ENCODE measurements around the gene GFPT2. TPM values are rescaled to one million over a fixed set of nuclear protein-coding genes. Genes with fewer than 3 reads are reported as not detected.

The GFPT2 gene
- total and polyA plus RNA-seq, 10 of the 15 experiments (the other 5 are each of a cell fraction or from before 2014, with no cell fraction given), result 0.05 to 0.33 (median 0.11) TPM; not detected in 4

DNA sequence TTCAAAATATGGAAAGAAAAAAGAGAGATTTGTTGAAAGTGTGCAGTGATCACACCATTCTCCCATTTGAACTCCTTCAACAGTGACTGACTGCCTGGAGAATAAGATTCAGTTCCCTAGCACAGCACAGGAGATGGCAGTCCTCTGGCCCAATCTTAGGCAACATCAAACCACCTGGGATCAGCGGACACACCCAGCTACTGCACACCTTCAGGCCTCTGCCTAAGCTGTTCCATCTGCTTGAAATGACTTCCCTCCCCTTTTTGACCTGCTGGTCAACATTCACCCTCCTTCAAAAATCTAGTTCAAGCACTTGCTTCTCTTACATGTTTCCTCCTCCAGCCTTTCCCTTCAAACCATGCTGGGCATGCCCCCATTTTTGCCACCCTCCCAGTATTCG lies 65.7 kb downstream of the GFPT2 start (continued):
- TF ChIP-seq, protein P1, sequence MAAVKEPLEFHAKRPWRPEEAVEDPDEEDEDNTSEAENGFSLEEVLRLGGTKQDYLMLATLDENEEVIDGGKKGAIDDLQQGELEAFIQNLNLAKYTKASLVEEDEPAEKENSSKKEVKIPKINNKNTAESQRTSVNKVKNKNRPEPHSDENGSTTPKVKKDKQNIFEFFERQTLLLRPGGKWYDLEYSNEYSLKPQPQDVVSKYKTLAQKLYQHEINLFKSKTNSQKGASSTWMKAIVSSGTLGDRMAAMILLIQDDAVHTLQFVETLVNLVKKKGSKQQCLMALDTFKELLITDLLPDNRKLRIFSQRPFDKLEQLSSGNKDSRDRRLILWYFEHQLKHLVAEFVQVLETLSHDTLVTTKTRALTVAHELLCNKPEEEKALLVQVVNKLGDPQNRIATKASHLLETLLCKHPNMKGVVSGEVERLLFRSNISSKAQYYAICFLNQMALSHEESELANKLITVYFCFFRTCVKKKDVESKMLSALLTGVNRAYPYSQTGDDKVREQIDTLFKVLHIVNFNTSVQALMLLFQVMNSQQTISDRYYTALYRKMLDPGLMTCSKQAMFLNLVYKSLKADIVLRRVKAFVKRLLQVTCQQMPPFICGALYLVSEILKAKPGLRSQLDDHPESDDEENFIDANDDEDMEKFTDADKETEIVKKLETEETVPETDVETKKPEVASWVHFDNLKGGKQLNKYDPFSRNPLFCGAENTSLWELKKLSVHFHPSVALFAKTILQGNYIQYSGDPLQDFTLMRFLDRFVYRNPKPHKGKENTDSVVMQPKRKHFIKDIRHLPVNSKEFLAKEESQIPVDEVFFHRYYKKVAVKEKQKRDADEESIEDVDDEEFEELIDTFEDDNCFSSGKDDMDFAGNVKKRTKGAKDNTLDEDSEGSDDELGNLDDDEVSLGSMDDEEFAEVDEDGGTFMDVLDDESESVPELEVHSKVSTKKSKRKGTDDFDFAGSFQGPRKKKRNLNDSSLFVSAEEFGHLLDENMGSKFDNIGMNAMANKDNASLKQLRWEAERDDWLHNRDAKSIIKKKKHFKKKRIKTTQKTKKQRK (IDR thresholded peaks at IDR 0.05; ENCODE audit: low read depth, low read length), result no peak
- no peak for TF ChIP-seq RFX5 (IDR thresholded peaks at IDR 0.05; ENCODE audit: low read depth, low read length)
- no peak for TF ChIP-seq CHD1 (IDR thresholded peaks at IDR 0.05; ENCODE audit: low read depth, low read length)
- TF ChIP-seq NFYB (IDR thresholded peaks at IDR 0.05; ENCODE audit: insufficient read depth, low read depth, low read length), result no peak
- TF ChIP-seq YY1 (IDR thresholded peaks at IDR 0.05; ENCODE audit: low read depth, low read length), result no peak
- TF ChIP-seq MYB (IDR thresholded peaks at IDR 0.05; ENCODE audit: borderline replicate concordance, low read depth, low read length), result no peak

DNA sequence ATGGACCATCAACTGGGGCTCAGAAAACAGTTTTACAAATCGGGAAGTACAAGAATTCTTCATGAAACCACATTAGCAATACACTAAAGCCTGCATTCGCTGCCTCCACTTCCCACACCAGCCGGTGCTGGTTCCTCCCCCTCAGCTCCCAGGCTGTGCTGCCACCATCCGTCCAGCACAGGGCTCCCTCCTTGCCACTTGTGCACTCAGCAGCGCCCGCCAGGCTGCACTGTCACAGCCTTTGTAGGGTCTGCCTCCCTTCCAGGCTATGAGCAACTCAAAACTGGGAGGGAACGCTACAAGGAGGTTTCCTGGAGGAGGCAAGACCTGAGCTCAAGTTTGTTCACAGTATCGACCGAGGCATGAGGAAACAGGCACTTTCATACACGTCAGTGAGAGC lies 69.0 kb downstream of the GFPT2 start:
- Histone ChIP-seq H3K36me3 (ENCODE audit: control insufficient read depth in 2 of 2, insufficient read depth in 2 of 2, low read length in 1 of 2) (peaks cover 2 to 17% of the 10 kb centered on the region in 2 experiments), H3K4me2 (ENCODE audit: control insufficient read depth, insufficient read depth) (no peak overlapping the region), H3K79me2 (ENCODE audit: control insufficient read depth, insufficient read depth, low read length) (no peaks in the 10 kb centered on the region), H3K9me3 (replicated peaks; ENCODE audit: control insufficient read depth, insufficient read depth, low read length) (peaks cover 11% of the 10 kb centered on the region), H3K9ac (ENCODE audit: control insufficient read depth, insufficient read depth, low read length) (no peak overlapping the region), H3K4me3 (no peak overlapping the region), H3K4me1 (ENCODE audit: control insufficient read depth, insufficient read depth, low read length) (no peaks in the 10 kb centered on the region), H4K20me1 (ENCODE audit: control insufficient read depth, insufficient read depth) (no peaks in the 10 kb centered on the region), H3K27ac (ENCODE audit: control insufficient read depth, insufficient read depth) (no peak overlapping the region), H2AFZ (ENCODE audit: control insufficient read depth, low read depth, low read length) (no peak overlapping the region), H3K27me3 (replicated peaks in 1 of 2; ENCODE audit: control insufficient read depth in 2 of 2, insufficient read depth in 2 of 2, low read length in 1 of 2) (no peaks in the 10 kb centered on the region)
- DNase-seq (ENCODE audit: low read depth, low spot score) (no peak), ATAC-seq (no peak), FAIRE-seq (no peak)
- CTCF ChIA-PET, result interaction anchor here (1.0 kb wide), 2 partner anchors 44 to 58 kb away, joined by 3 read pairs; no protein-coding TSS in a partner anchor
- POLR2A ChIA-PET, result interaction anchor here (0.5 to 1.3 kb wide), 2 partner anchors 9 to 18 kb away, joined by 3 read pairs; no protein-coding TSS in a partner anchor
- no TSS peak for BruUV-seq (replicated peaks)
- RAD21 ChIA-PET (ENCODE audit: unreplicated experiment), result no interaction called here
- intact Hi-C loops (cut with micrococcal nuclease; ENCODE audit: unreplicated experiment), result no loop called here
- SMC1A ChIA-PET (ENCODE audit: uncharacterized antibody, unreplicated experiment), result no interaction called here
- 93% methylated on average over 10 of the region's 10 CpGs for WGBS (ENCODE audit: insufficient coverage, insufficient replicate concordance, low lambda C conversion rate, missing lambda C conversion rate)
- in situ Hi-C loops (cut with MboI), result no loop called here
- TF ChIP-seq EP300 (IDR thresholded peaks at IDR 0.05; ENCODE audit: borderline replicate concordance in 1 of 2, control insufficient read depth in 1 of 2, low read depth in 2 of 2, low read length in 2 of 2) (no peak), PAX8 (IDR thresholded peaks at IDR 0.05) (no peak), SREBF2 (IDR thresholded peaks at IDR 0.05; ENCODE audit: low read length) (no peak), TCF12 (IDR thresholded peaks at IDR 0.05; ENCODE audit: low read depth, low read length) (no peak), LARP7 (IDR thresholded peaks at IDR 0.05) (no peak)
- TF ChIP-seq, protein P2, sequence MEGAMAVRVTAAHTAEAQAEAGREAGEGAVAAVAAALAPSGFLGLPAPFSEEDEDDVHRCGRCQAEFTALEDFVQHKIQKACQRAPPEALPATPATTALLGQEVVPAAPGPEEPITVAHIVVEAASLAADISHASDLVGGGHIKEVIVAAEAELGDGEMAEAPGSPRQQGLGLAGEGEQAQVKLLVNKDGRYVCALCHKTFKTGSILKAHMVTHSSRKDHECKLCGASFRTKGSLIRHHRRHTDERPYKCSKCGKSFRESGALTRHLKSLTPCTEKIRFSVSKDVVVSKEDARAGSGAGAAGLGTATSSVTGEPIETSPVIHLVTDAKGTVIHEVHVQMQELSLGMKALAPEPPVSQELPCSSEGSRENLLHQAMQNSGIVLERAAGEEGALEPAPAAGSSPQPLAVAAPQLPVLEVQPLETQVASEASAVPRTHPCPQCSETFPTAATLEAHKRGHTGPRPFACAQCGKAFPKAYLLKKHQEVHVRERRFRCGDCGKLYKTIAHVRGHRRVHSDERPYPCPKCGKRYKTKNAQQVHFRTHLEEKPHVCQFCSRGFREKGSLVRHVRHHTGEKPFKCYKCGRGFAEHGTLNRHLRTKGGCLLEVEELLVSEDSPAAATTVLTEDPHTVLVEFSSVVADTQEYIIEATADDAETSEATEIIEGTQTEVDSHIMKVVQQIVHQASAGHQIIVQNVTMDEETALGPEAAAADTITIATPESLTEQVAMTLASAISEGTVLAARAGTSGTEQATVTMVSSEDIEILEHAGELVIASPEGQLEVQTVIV (IDR thresholded peaks at IDR 0.05; ENCODE audit: borderline replicate concordance, partially characterized antibody), result no peak
- TF ChIP-seq, protein P3, sequence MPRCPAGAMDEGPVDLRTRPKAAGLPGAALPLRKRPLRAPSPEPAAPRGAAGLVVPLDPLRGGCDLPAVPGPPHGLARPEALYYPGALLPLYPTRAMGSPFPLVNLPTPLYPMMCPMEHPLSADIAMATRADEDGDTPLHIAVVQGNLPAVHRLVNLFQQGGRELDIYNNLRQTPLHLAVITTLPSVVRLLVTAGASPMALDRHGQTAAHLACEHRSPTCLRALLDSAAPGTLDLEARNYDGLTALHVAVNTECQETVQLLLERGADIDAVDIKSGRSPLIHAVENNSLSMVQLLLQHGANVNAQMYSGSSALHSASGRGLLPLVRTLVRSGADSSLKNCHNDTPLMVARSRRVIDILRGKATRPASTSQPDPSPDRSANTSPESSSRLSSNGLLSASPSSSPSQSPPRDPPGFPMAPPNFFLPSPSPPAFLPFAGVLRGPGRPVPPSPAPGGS (IDR thresholded peaks at IDR 0.05; ENCODE audit: borderline replicate concordance, insufficient read depth, low read depth, low read length, poor library complexity, severe bottlenecking), result no peak

Measured in GM12878 (cell line).